K562 (cell line): ENCODE measurements around the gene STRA6. TPM values are rescaled to one million over a fixed set of nuclear protein-coding genes. Genes with fewer than 3 reads are reported as not detected.

Experiments used
- CREBBP ChIP-seq: IDR thresholded peaks from one replicate; pipeline ENCODE4 v1.6.1; 2012; ENCODE audit warnings: low read depth, mild to moderate bottlenecking, control low read depth, inconsistent platforms, low read length
- PHF21A ChIP-seq: fragments of 450-650 bp; IDR thresholded peaks from 2 replicates; pipeline ENCODE4 v1.6.1; 2017; ENCODE audit warnings: low read depth, borderline replicate concordance
- REST ChIP-seq, 2 experiments: fragments of 450-650 bp; formaldehyde crosslinking in 1 of 2; IDR thresholded peaks; 2 replicates each; pipeline versions ENCODE4 v1.4.0 to v1.6.1; 2014 to 2020; ENCODE audit warnings: mild to moderate bottlenecking in 2 of 2, borderline replicate concordance in 1 of 2, low read depth in 1 of 2
- RFX7 ChIP-seq: fragments of 250-450 bp; sonication (Bioruptor Pico); IDR thresholded peaks from 2 replicates; pipeline ENCODE4 v1.5.1; 2021; ENCODE audit warnings: mild to moderate bottlenecking
- SREBF1 ChIP-seq: fragments of 150-350 bp; IDR thresholded peaks from 2 replicates; pipeline ENCODE4 v1.6.1; 2014; ENCODE audit warnings: antibody characterized with exemption, low read depth, low read length, borderline replicate concordance
- THRAP3 ChIP-seq: fragments of 450-650 bp; IDR thresholded peaks from 2 replicates; pipeline ENCODE4 v1.6.1; 2016; ENCODE audit warnings: mild to moderate bottlenecking, inconsistent platforms, borderline replicate concordance
- ZNF197 ChIP-seq: fragments of 200-800 bp; sonication (Bioruptor generic); IDR thresholded peaks from 2 replicates; pipeline ENCODE4 v1.6.1; 2016; ENCODE audit warnings: low read depth, missing genetic modification characterization, missing compliant biosample characterization
- ZNF445 ChIP-seq: fragments of 250-450 bp; sonication (Bioruptor Pico); IDR thresholded peaks from 2 replicates; pipeline ENCODE4 v1.4.0; 2020; ENCODE audit warnings: low read depth, mild to moderate bottlenecking, moderate library complexity
- polyA plus RNA-seq, 8 experiments: library from polyadenylated mRNA; depleted of rRNA in 4 of 8; stranded (reverse) in 5 of 8; unstranded in 3 of 8; fragments of >200 nt; fragmentation: Nextera tagmentation in 2 of 8; fragmentation: Illumina TruSeq in 1 of 8; extraction: Ambion mirVana in 2 of 8; extraction: Trizol in 1 of 8; gene quantifications; 2 replicates each; pipeline versions ENCODE4 v1.2.1 to v1.2.3, GENCODE V29; 2011 to 2014; ENCODE audit warnings: inconsistent platforms in 1 of 8, missing spikeins in 1 of 8
- total RNA-seq, 7 experiments: library from RNA; depleted of rRNA in 6 of 7; stranded (reverse); fragments of >200 nt in 6 of 7; fragmentation: Illumina TruSeq in 2 of 7; extraction: Trizol in 2 of 7; gene quantifications; 2 replicates each; pipeline versions ENCODE4 v1.2.1 to v1.2.3, GENCODE V29; 2011 to 2021; ENCODE audit warnings: low replicate concordance in 1 of 7

The STRA6 gene
- total and polyA plus RNA-seq, 9 of the 15 experiments (the other 6 are each of a cell fraction or from before 2014, with no cell fraction given), result 0.04 to 2.0 (median 0.43) TPM; not detected in 2

- TF ChIP-seq REST (IDR thresholded peaks at IDR 0.05; ENCODE audit: borderline replicate concordance) (no peak), REST (CRISPR knock-in tag; IDR thresholded peaks at IDR 0.05; ENCODE audit: low read depth) (no peak), ZNF445 (CRISPR knock-in tag) (no peak), RFX7 (CRISPR knock-in tag) (no peak), SREBF1 (no peak), PHF21A (no peak), ZNF197 (CRISPR knock-in tag) (no peak), THRAP3 (no peak), CREBBP (no peak)
- TF ChIP-seq, all 486 proteins: peak for 0
Measured at GRCh38 chr15:74229686-74230085, 27.1 kb upstream of the STRA6 start (continued).
